ENCODE data around the gene CUL3. TPM values are rescaled to one million over a fixed set of nuclear protein-coding genes. Genes with fewer than 3 reads are reported as not detected.

The CUL3 gene
- total and polyA plus RNA-seq, 10 of the 15 experiments (the other 5 are each of a cell fraction or from before 2014, with no cell fraction given) = 22.0 to 95.4 (median 53.4) TPM

DNA sequence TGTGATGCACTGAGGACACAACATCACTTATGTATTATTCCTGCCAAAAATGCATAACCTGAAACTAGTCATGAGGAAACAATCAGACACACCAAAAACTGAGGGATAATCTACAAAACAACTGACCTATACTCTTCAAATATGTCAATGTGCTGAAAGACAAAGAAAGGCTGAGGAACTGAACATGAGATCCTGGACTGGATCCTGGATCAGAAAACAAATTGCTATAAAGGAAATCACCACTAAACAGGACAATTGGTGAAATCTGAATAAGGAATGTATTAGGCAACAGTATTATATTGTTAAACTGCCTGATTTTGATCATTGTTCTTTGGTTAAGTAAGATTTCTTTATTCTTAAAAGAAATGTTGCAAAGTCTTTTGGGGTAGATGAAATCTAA lies 28.8 kb downstream of the CUL3 start (continued):
- TF ChIP-seq KAT2A (conservative IDR thresholded peaks at IDR 0.05; ENCODE audit: control insufficient read depth, low read depth, low read length) (no peak), NFIC (IDR thresholded peaks at IDR 0.05; ENCODE audit: low read depth, low read length) (no peak), ZNF24 (IDR thresholded peaks at IDR 0.05) (no peak), FOS (IDR thresholded peaks at IDR 0.05; ENCODE audit: borderline replicate concordance, extremely low read depth, insufficient read length) (no peak), CBX5 (IDR thresholded peaks at IDR 0.05; ENCODE audit: low read depth) (no peak), SPI1 (IDR thresholded peaks at IDR 0.05; ENCODE audit: borderline replicate concordance, insufficient read depth, low read depth, low read length) (no peak)

DNA sequence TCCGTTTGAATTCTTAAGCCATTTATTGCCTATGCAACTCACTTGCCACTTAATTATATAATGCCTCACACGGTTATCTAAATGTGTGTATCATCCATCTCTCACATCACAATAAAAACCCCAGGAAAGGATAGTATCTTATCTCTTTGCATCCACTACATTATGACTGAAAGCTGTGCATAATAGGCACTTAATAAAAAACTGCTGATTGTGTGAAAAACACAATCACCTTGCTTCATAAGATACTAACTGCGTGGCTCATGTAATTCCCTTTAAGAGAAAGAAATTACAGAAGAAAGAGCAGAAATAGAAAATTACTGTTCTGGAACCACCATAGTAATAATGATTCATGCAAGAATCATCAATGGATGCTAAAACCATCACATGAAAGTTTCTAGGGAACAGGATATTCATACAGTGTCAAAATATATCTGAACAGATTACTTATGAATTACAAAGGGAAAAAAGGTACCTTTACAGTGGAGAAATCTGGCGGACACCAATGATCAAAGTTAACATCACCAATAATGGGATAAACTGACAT lies 29.3 kb downstream of the CUL3 start:
- Histone ChIP-seq H3K4me1 (ENCODE audit: control insufficient read depth, insufficient read depth, low read length) (peaks cover 2% of the 10 kb centered on the region), H3K9ac (ENCODE audit: control insufficient read depth, insufficient read depth, low read length) (no peak overlapping the region), H3K27me3 (replicated peaks in 1 of 2; ENCODE audit: control insufficient read depth in 2 of 2, insufficient read depth in 2 of 2, low read length in 1 of 2) (no peaks in the 10 kb centered on the region), H3K36me3 (ENCODE audit: control insufficient read depth in 2 of 2, insufficient read depth in 2 of 2, low read length in 1 of 2) (peaks cover 1 to 9% of the 10 kb centered on the region in 2 experiments; a peak in 3 of 4 replicates), H3K79me2 (ENCODE audit: control insufficient read depth, insufficient read depth, low read length) (peaks cover 58% of the 10 kb centered on the region), H4K20me1 (ENCODE audit: control insufficient read depth, insufficient read depth) (peaks cover 3% of the 10 kb centered on the region), H2AFZ (ENCODE audit: control insufficient read depth, low read depth, low read length) (no peak overlapping the region), H3K9me3 (replicated peaks; ENCODE audit: control insufficient read depth, insufficient read depth, low read length) (peaks cover 2% of the 10 kb centered on the region; the same call in 1 of the 3 replicates), H3K4me3 (no peak overlapping the region), H3K4me2 (ENCODE audit: control insufficient read depth, insufficient read depth) (no peak overlapping the region), H3K27ac (ENCODE audit: control insufficient read depth, insufficient read depth) (no peak overlapping the region)
- no peak for FAIRE-seq
- in situ Hi-C loops (cut with MboI) = no loop called here
- no peak for DNase-seq (ENCODE audit: low read depth, low spot score)
- ChIA-PET CTCF (no interaction called here), POLR2A (no interaction called here), RAD21 (ENCODE audit: unreplicated experiment) (no interaction called here), SMC1A (ENCODE audit: uncharacterized antibody, unreplicated experiment) (no interaction called here)
- 98% methylated on average over 4 of the region's 4 CpGs for WGBS (ENCODE audit: insufficient coverage, insufficient replicate concordance, low lambda C conversion rate, missing lambda C conversion rate)
- no peak for ATAC-seq
- BruUV-seq (replicated peaks) = no TSS peak
- intact Hi-C loops (cut with micrococcal nuclease; ENCODE audit: unreplicated experiment) = no loop called here
- TF ChIP-seq POLR2AphosphoS2 (IDR thresholded peaks at IDR 0.05; ENCODE audit: low read depth, low read length) = no peak
- TF ChIP-seq, protein P1, sequence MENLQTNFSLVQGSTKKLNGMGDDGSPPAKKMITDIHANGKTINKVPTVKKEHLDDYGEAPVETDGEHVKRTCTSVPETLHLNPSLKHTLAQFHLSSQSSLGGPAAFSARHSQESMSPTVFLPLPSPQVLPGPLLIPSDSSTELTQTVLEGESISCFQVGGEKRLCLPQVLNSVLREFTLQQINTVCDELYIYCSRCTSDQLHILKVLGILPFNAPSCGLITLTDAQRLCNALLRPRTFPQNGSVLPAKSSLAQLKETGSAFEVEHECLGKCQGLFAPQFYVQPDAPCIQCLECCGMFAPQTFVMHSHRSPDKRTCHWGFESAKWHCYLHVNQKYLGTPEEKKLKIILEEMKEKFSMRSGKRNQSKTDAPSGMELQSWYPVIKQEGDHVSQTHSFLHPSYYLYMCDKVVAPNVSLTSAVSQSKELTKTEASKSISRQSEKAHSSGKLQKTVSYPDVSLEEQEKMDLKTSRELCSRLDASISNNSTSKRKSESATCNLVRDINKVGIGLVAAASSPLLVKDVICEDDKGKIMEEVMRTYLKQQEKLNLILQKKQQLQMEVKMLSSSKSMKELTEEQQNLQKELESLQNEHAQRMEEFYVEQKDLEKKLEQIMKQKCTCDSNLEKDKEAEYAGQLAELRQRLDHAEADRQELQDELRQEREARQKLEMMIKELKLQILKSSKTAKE (IDR thresholded peaks at IDR 0.05; ENCODE audit: low read depth, poor library complexity, severe bottlenecking) = no peak
- no peak for TF ChIP-seq SREBF2 (IDR thresholded peaks at IDR 0.05; ENCODE audit: low read length)
- TF ChIP-seq ETV6 (conservative IDR thresholded peaks at IDR 0.05 in 1 of 2, IDR thresholded peaks at IDR 0.05 in 1 of 2; ENCODE audit: borderline replicate concordance in 1 of 2, low read depth in 1 of 2) = no peak
- TF ChIP-seq, protein P2, sequence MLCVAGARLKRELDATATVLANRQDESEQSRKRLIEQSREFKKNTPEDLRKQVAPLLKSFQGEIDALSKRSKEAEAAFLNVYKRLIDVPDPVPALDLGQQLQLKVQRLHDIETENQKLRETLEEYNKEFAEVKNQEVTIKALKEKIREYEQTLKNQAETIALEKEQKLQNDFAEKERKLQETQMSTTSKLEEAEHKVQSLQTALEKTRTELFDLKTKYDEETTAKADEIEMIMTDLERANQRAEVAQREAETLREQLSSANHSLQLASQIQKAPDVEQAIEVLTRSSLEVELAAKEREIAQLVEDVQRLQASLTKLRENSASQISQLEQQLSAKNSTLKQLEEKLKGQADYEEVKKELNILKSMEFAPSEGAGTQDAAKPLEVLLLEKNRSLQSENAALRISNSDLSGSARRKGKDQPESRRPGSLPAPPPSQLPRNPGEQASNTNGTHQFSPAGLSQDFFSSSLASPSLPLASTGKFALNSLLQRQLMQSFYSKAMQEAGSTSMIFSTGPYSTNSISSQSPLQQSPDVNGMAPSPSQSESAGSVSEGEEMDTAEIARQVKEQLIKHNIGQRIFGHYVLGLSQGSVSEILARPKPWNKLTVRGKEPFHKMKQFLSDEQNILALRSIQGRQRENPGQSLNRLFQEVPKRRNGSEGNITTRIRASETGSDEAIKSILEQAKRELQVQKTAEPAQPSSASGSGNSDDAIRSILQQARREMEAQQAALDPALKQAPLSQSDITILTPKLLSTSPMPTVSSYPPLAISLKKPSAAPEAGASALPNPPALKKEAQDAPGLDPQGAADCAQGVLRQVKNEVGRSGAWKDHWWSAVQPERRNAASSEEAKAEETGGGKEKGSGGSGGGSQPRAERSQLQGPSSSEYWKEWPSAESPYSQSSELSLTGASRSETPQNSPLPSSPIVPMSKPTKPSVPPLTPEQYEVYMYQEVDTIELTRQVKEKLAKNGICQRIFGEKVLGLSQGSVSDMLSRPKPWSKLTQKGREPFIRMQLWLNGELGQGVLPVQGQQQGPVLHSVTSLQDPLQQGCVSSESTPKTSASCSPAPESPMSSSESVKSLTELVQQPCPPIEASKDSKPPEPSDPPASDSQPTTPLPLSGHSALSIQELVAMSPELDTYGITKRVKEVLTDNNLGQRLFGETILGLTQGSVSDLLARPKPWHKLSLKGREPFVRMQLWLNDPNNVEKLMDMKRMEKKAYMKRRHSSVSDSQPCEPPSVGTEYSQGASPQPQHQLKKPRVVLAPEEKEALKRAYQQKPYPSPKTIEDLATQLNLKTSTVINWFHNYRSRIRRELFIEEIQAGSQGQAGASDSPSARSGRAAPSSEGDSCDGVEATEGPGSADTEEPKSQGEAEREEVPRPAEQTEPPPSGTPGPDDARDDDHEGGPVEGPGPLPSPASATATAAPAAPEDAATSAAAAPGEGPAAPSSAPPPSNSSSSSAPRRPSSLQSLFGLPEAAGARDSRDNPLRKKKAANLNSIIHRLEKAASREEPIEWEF (IDR thresholded peaks at IDR 0.05; ENCODE audit: insufficient replicate concordance, low read depth, low read length) = no peak
- no peak for TF ChIP-seq EGR1 (IDR thresholded peaks at IDR 0.05; ENCODE audit: borderline replicate concordance in 1 of 2, low read depth in 2 of 2, low read length in 2 of 2)

Measured in GM12878 (cell line).